K562 (cell line): ENCODE data around the gene FBXO44. TPM values are rescaled to one million over a fixed set of nuclear protein-coding genes. Genes with fewer than 3 reads are reported as not detected.

Experiments used
- ARID1B ChIP-seq: fragments of 450-650 bp; IDR thresholded peaks from 2 replicates; pipeline ENCODE4 v1.6.1; 2016; ENCODE audit warnings: antibody characterized with exemption, mild to moderate bottlenecking, inconsistent platforms
- FIP1L1 ChIP-seq: fragments of 200-400 bp; formaldehyde crosslinking; IDR thresholded peaks from 2 replicates; pipeline ENCODE4 v1.6.1; 2018; ENCODE audit warnings: mild to moderate bottlenecking, low read depth, low read length; ENCODE audit not compliant: poor library complexity, severe bottlenecking
- FUS ChIP-seq: fragments of 200-400 bp; formaldehyde crosslinking; optimal IDR thresholded peaks from 2 replicates; pipeline ENCODE3; 2017; ENCODE audit warnings: low read depth, low read length
- GABPB1 ChIP-seq: sonication (generic); formaldehyde crosslinking; IDR thresholded peaks from 2 replicates; pipeline ENCODE4 v1.8.0; 2022; ENCODE audit warnings: mild to moderate bottlenecking, missing genetic modification reagents
- GATAD2A ChIP-seq: fragments of 450-650 bp; IDR thresholded peaks from 2 replicates; pipeline ENCODE4 v1.6.1; 2017
- HDAC2 ChIP-seq: fragments of 450-650 bp; IDR thresholded peaks from 2 replicates; pipeline ENCODE4 v1.6.1; 2016; ENCODE audit warnings: mild to moderate bottlenecking
- HDAC6 ChIP-seq: IDR thresholded peaks from 2 replicates; pipeline ENCODE4 v1.6.1; 2012; ENCODE audit warnings: low read depth, mild to moderate bottlenecking, control low read depth, inconsistent platforms, low read length, moderate library complexity
- MAFG ChIP-seq: fragments of 450-650 bp; conservative IDR thresholded peaks from 2 replicates; pipeline ENCODE4 v1.6.1; 2016; ENCODE audit warnings: missing genetic modification characterization, missing compliant biosample characterization
- MCM7 ChIP-seq, 2 experiments: fragments of 450-650 bp; IDR thresholded peaks; 2 replicates each; pipeline ENCODE4 v1.6.1; 2016 to 2018
- NCOR1 ChIP-seq: fragments of 450-650 bp; IDR thresholded peaks from 2 replicates; pipeline ENCODE4 v1.6.1; 2016; ENCODE audit warnings: mild to moderate bottlenecking, moderate library complexity
- ZBTB7A ChIP-seq: IDR thresholded peaks from 2 replicates; pipeline ENCODE4 v1.6.1; 2011; ENCODE audit warnings: low read depth, mild to moderate bottlenecking, low read length, moderate library complexity, borderline replicate concordance; ENCODE audit not compliant: control insufficient read depth
- polyA plus RNA-seq, 8 experiments: library from polyadenylated mRNA; depleted of rRNA in 4 of 8; stranded (reverse) in 5 of 8; unstranded in 3 of 8; fragments of >200 nt; fragmentation: Nextera tagmentation in 2 of 8; fragmentation: Illumina TruSeq in 1 of 8; extraction: Ambion mirVana in 2 of 8; extraction: Trizol in 1 of 8; gene quantifications; 2 replicates each; pipeline versions ENCODE4 v1.2.1 to v1.2.3, GENCODE V29; 2011 to 2014; ENCODE audit warnings: inconsistent platforms in 1 of 8, missing spikeins in 1 of 8
- total RNA-seq, 7 experiments: library from RNA; depleted of rRNA in 6 of 7; stranded (reverse); fragments of >200 nt in 6 of 7; fragmentation: Illumina TruSeq in 2 of 7; extraction: Trizol in 2 of 7; gene quantifications; 2 replicates each; pipeline versions ENCODE4 v1.2.1 to v1.2.3, GENCODE V29; 2011 to 2021; ENCODE audit warnings: low replicate concordance in 1 of 7
- TF ChIP-seq, protein P1 (sequence below): sonication (generic); formaldehyde crosslinking; IDR thresholded peaks from 2 replicates; pipeline ENCODE4 v1.8.0; 2023; ENCODE audit warnings: mild to moderate bottlenecking, missing genetic modification reagents
- TF ChIP-seq, protein P2 (sequence below), 2 experiments: fragments of 450-650 bp in 1 of 2; sonication (generic) in 1 of 2; formaldehyde crosslinking in 1 of 2; IDR thresholded peaks; 2 replicates each; pipeline versions ENCODE4 v1.7.1 to v1.9.0; 2016 to 2022; ENCODE audit warnings: inconsistent platforms in 1 of 2, mild to moderate bottlenecking in 1 of 2, missing genetic modification reagents in 1 of 2
- TF ChIP-seq, protein P3 (sequence below): sonication (generic); IDR thresholded peaks from 2 replicates; pipeline ENCODE4 v1.6.1; 2016

The FBXO44 gene
- total and polyA plus RNA-seq, 9 of the 15 experiments (the other 6 are each of a cell fraction or from before 2014, with no cell fraction given) = 0.69 to 20.9 (median 6.7) TPM

DNA sequence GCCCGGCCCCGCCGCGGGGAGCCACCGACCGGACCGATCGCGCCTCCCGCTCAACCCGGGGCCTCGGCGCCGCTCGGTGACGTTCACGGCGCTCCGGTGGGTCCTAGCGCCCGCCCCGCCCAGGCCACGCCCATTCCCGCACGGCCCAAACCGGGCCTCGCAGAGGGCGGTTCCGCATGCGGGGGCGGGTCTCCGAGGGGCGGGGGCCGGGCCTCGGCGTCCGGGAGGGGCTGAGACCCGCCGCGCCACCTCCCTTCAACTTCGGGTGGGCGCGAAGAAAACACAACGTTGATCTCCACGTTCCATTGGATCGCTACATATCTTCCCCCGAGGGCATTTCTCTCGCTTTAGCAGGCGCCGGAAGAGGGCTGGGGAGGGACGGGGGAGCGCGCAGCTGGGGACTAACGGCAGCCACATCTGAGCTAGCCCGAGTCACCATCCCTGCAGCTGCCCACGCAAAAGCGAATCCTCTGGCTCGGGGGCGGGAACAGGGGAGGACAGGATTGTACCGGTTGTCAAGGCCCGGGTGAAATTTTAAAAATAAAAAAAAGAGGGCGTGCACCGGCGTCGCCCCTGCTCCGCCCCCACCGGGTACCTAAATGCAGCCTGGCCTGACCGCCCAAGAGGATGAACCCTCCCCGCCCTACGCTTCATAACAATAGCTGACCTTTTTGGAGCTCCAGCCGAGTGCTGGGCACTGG, 26.5 kb downstream of the FBXO44 start, which contains the start of gene MAD2L2 (continued):
- TF ChIP-seq, protein P1, sequence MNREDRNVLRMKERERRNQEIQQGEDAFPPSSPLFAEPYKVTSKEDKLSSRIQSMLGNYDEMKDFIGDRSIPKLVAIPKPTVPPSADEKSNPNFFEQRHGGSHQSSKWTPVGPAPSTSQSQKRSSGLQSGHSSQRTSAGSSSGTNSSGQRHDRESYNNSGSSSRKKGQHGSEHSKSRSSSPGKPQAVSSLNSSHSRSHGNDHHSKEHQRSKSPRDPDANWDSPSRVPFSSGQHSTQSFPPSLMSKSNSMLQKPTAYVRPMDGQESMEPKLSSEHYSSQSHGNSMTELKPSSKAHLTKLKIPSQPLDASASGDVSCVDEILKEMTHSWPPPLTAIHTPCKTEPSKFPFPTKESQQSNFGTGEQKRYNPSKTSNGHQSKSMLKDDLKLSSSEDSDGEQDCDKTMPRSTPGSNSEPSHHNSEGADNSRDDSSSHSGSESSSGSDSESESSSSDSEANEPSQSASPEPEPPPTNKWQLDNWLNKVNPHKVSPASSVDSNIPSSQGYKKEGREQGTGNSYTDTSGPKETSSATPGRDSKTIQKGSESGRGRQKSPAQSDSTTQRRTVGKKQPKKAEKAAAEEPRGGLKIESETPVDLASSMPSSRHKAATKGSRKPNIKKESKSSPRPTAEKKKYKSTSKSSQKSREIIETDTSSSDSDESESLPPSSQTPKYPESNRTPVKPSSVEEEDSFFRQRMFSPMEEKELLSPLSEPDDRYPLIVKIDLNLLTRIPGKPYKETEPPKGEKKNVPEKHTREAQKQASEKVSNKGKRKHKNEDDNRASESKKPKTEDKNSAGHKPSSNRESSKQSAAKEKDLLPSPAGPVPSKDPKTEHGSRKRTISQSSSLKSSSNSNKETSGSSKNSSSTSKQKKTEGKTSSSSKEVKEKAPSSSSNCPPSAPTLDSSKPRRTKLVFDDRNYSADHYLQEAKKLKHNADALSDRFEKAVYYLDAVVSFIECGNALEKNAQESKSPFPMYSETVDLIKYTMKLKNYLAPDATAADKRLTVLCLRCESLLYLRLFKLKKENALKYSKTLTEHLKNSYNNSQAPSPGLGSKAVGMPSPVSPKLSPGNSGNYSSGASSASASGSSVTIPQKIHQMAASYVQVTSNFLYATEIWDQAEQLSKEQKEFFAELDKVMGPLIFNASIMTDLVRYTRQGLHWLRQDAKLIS (CRISPR knock-in tag) = peak; percentile 74
- TF ChIP-seq HDAC6 = no peak
- TF ChIP-seq ARID1B = peak; percentile 72
- TF ChIP-seq, protein P2, sequence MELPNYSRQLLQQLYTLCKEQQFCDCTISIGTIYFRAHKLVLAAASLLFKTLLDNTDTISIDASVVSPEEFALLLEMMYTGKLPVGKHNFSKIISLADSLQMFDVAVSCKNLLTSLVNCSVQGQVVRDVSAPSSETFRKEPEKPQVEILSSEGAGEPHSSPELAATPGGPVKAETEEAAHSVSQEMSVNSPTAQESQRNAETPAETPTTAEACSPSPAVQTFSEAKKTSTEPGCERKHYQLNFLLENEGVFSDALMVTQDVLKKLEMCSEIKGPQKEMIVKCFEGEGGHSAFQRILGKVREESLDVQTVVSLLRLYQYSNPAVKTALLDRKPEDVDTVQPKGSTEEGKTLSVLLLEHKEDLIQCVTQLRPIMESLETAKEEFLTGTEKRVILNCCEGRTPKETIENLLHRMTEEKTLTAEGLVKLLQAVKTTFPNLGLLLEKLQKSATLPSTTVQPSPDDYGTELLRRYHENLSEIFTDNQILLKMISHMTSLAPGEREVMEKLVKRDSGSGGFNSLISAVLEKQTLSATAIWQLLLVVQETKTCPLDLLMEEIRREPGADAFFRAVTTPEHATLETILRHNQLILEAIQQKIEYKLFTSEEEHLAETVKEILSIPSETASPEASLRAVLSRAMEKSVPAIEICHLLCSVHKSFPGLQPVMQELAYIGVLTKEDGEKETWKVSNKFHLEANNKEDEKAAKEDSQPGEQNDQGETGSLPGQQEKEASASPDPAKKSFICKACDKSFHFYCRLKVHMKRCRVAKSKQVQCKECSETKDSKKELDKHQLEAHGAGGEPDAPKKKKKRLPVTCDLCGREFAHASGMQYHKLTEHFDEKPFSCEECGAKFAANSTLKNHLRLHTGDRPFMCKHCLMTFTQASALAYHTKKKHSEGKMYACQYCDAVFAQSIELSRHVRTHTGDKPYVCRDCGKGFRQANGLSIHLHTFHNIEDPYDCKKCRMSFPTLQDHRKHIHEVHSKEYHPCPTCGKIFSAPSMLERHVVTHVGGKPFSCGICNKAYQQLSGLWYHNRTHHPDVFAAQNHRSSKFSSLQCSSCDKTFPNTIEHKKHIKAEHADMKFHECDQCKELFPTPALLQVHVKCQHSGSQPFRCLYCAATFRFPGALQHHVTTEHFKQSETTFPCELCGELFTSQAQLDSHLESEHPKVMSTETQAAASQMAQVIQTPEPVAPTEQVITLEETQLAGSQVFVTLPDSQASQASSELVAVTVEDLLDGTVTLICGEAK (IDR thresholded peaks at IDR 0.05) = 0 out of 2 replicates have a peak, but pooled peaks have one; percentile 49
- TF ChIP-seq, protein P2 (CRISPR knock-in tag; IDR thresholded peaks at IDR 0.05) = no peak
- TF ChIP-seq FUS = no peak
- TF ChIP-seq MCM7 (IDR thresholded peaks at IDR 0.05) = no peak
- peak; percentile 88 for TF ChIP-seq GABPB1
- peak; percentile 64; the same call in 1 of the 2 replicates for TF ChIP-seq GATAD2A
- peak; percentile 66; the same call in 1 of the 2 replicates for TF ChIP-seq HDAC2
- peak; percentile 86 for TF ChIP-seq ZBTB7A
- TF ChIP-seq, protein P3, sequence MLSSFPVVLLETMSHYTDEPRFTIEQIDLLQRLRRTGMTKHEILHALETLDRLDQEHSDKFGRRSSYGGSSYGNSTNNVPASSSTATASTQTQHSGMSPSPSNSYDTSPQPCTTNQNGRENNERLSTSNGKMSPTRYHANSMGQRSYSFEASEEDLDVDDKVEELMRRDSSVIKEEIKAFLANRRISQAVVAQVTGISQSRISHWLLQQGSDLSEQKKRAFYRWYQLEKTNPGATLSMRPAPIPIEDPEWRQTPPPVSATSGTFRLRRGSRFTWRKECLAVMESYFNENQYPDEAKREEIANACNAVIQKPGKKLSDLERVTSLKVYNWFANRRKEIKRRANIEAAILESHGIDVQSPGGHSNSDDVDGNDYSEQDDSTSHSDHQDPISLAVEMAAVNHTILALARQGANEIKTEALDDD = no peak
- peak; percentile 45 for TF ChIP-seq FIP1L1
- no peak for TF ChIP-seq MAFG
- peak; percentile 41 for TF ChIP-seq NCOR1
